ENCODE results near the gene ZNF783. TPM values are rescaled to one million over a fixed set of nuclear protein-coding genes. Genes with fewer than 3 reads are reported as not detected.
"Not testable (repeated sequence)": the region's sequence is repeated elsewhere in the genome, so short reads cannot be mapped to it uniquely, and the experiment has no call there.

Gene ZNF783
- total RNA-seq, 2 experiments from 2014 or later = 6.8 to 7.1 TPM

GRCh38 chr7:149267733-149268132, 5.7 kb downstream of the ZNF783 start:
- Mint-ChIP-seq H3K27ac (no peak overlapping the region), H3K9me3 (no peaks in the 10 kb centered on the region), H3K4me3 (no peak overlapping the region), H3K36me3 (ENCODE audit: low read depth) (peaks cover 28% of the 10 kb centered on the region), H3K27me3 (ENCODE audit: low read depth) (no peaks in the 10 kb centered on the region), H3K4me1 (ENCODE audit: low read depth) (peaks cover 26% of the 10 kb centered on the region)
- no peak for DNase-seq
- intact Hi-C loops (cut with micrococcal nuclease) = no loop called here
- CTCF ChIA-PET = no interaction called here

DNA sequence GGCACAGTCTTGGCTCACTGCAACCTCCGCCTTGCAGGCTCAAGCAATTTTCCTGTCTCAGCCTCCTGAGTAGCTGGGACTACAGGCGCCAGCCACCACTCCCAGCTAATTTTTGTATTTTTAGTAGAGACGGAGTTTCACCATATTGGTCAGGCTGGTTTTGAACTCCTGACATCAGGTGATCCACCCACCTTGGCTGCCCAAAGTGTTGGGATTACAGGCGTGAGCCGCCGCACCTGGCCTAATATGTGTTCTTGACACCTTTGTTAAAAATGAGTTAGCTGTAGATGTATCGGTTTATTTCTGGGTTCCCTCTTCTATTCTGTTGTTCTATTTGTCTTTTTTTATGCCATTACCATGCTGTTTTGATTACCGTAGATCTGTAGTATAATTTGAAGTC, 12.4 kb downstream of the ZNF783 start:
- intact Hi-C loops (cut with micrococcal nuclease); H3K9me3 Mint-ChIP-seq; H3K4me3 Mint-ChIP-seq; H3K27me3 Mint-ChIP-seq (ENCODE audit: low read depth); H3K27ac Mint-ChIP-seq; DNase-seq: not testable (repeated sequence)
- H3K4me1 Mint-ChIP-seq (ENCODE audit: low read depth) = peaks cover 12% of the 10 kb centered on the region
- CTCF ChIA-PET = interaction anchor here (0.6 kb wide), 1 partner anchor 276 kb away, joined by 3 read pairs; no protein-coding TSS in a partner anchor
- H3K36me3 Mint-ChIP-seq (ENCODE audit: low read depth) = peaks cover 37% of the 10 kb centered on the region

- CTCF ChIA-PET = interaction anchor here (0.6 to 0.7 kb wide), 2 partner anchors 30 to 353 kb away, joined by 3 to 5 read pairs; no protein-coding TSS in a partner anchor
- Mint-ChIP-seq H3K27ac (no peak overlapping the region), H3K36me3 (ENCODE audit: low read depth) (peaks cover 34% of the 10 kb centered on the region)
These were observed 15.9 kb downstream of the ZNF783 start for GRCh38 chr7:149277871-149278270.

GRCh38 chr7:149278396-149278795, 16.4 kb downstream of the ZNF783 start:
- H3K4me1 Mint-ChIP-seq (ENCODE audit: low read depth) = no peaks in the 10 kb centered on the region
- no peak overlapping the region for H3K27ac Mint-ChIP-seq
- CTCF ChIA-PET = no interaction called here
- intact Hi-C loops (cut with micrococcal nuclease) = no loop called here
- H3K4me3 Mint-ChIP-seq = no peak overlapping the region
- DNase-seq = no peak
- H3K9me3 Mint-ChIP-seq = no peaks in the 10 kb centered on the region
- no peaks in the 10 kb centered on the region for H3K27me3 Mint-ChIP-seq (ENCODE audit: low read depth)
- H3K36me3 Mint-ChIP-seq (ENCODE audit: low read depth) = peaks cover 30% of the 10 kb centered on the region

More at GRCh38 chr7:149277871-149278270, 15.9 kb downstream of the ZNF783 start:
- Mint-ChIP-seq H3K27me3 (ENCODE audit: low read depth) (no peaks in the 10 kb centered on the region), H3K4me3 (no peak overlapping the region), H3K9me3 (no peaks in the 10 kb centered on the region), H3K4me1 (ENCODE audit: low read depth) (peaks cover 5% of the 10 kb centered on the region)
- intact Hi-C loops (cut with micrococcal nuclease) = no loop called here
- DNase-seq = no peak

DNA sequence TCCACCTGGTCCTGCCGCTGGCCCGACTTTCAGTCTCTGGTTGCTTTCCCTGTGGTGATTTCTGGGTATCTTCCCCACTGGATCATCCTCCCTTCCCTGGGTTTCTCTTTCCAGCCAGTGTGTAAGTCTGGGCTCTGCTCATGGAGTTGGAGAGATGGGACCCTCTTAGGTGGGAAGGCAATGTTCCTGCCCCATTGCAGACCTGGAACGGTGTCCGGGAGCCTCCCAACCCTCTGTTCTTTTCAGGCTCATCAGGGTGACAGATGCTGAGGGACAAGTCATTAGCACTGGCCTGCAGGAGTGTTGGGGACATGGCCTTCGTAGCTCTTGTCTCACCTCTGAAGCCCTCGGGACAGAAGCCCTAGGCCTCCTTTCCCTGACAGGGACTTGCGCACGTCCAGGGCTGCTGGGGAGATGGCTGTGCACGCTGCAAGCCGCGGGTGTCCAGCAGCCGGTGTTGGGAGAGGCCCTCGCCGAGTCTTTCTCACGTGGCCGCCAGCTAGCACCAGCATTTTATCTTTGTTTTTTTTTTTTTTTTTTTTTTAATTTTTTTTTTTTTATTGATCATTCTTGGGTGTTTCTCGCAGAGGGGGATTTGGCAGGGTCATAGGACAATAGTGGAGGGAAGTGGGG, 17.2 kb downstream of the ZNF783 start:
- no peaks in the 10 kb centered on the region for H3K27me3 Mint-ChIP-seq (ENCODE audit: low read depth)
- H3K27ac Mint-ChIP-seq = no peak overlapping the region
- H3K36me3 Mint-ChIP-seq (ENCODE audit: low read depth) = peaks cover 25% of the 10 kb centered on the region
- no peaks in the 10 kb centered on the region for H3K9me3 Mint-ChIP-seq
- no peak overlapping the region for H3K4me3 Mint-ChIP-seq
- no peak for DNase-seq
- peaks cover 5% of the 10 kb centered on the region for H3K4me1 Mint-ChIP-seq (ENCODE audit: low read depth)
- intact Hi-C loops (cut with micrococcal nuclease) = no loop called here
- CTCF ChIA-PET = interaction anchor here (0.8 kb wide), 1 partner anchor 89 kb away, joined by 3 read pairs; no protein-coding TSS in a partner anchor

DNA sequence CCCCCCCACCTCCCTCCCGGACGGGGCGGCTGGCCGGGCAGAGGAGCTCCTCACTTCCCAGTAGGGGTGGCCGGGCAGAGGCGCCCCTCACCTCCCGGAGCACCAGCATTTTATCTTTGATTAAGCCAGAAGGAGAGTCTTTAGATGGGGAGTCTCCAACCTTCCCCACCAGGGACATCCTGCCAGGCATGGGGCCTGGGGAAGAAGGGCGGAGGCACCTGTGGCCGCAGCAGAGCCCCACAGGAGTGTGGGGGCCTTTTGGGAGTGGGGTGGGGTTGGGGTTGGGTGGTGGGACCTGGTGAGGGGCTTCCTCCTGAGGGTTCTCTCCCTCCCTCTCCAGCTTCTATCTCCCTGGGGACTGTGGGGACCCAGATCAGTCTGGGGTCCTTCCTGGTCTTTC, 18.2 kb downstream of the ZNF783 start:
- Mint-ChIP-seq H3K4me3 (no peak overlapping the region), H3K36me3 (ENCODE audit: low read depth) (peaks cover 22% of the 10 kb centered on the region), H3K27ac (no peak overlapping the region), H3K27me3 (ENCODE audit: low read depth) (no peaks in the 10 kb centered on the region), H3K9me3 (no peaks in the 10 kb centered on the region), H3K4me1 (ENCODE audit: low read depth) (peaks cover 15% of the 10 kb centered on the region)
- DNase-seq = no peak
- intact Hi-C loops (cut with micrococcal nuclease) = loop anchor here (10.0 kb wide), 1 partner anchor 435 kb away; a partner anchor contains a TSS
- CTCF ChIA-PET = no interaction called here

- H3K27ac Mint-ChIP-seq = no peak overlapping the region
- intact Hi-C loops (cut with micrococcal nuclease) = loop anchor here (10.0 kb wide), 1 partner anchor 434 kb away; a partner anchor contains a TSS
- CTCF ChIA-PET = no interaction called here
- H3K4me1 Mint-ChIP-seq (ENCODE audit: low read depth) = peaks cover 19% of the 10 kb centered on the region
- peaks cover 22% of the 10 kb centered on the region for H3K36me3 Mint-ChIP-seq (ENCODE audit: low read depth)
- no peak for DNase-seq
- no peaks in the 10 kb centered on the region for H3K27me3 Mint-ChIP-seq (ENCODE audit: low read depth)
- no peaks in the 10 kb centered on the region for H3K9me3 Mint-ChIP-seq
- H3K4me3 Mint-ChIP-seq = no peak overlapping the region
These were observed 18.9 kb downstream of the ZNF783 start for GRCh38 chr7:149280661-149281507.

DNA sequence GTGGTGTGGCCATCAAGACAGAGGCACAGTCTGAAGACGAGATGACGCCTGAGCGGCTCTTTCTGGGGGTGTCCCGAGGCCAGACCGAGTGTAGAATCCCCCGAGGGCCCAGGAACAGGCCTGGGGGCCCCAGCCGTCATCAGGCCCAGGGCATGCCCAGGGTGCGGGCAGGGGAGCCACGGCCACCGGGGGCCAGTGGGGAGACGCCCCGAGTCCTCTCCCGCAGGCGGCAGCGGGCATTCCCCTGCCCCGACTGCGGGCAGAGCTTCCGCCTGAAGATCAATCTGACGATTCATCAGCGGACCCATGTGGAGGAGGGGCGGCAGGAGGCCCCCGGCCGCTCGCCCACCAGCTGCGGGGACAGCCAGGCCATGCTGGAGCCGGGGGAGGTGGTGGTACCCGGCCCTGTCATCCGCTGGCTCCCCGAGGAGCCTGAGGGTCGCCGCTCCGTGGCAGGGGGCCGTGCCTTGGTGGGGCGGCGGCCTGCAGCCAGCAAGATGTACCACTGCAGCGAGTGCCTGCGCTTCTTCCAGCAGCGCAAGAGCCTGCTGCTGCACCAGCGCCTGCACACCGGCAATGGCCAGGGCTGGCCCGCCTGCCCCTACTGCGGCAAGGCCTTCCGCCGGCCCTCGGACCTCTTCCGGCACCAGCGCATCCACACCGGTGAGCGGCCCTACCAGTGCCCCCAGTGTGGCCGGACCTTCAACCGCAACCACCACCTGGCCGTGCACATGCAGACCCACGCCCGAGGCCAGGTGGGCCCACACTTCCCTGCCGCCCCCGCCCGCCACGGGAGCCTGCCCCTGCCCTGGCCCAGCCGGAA, 19.7 kb downstream of the ZNF783 start:
- H3K9me3 Mint-ChIP-seq = no peaks in the 10 kb centered on the region
- CTCF ChIA-PET = no interaction called here
- no peaks in the 10 kb centered on the region for H3K27me3 Mint-ChIP-seq (ENCODE audit: low read depth)
- no peak overlapping the region for H3K27ac Mint-ChIP-seq
- intact Hi-C loops (cut with micrococcal nuclease) = loop anchor here (10.0 kb wide), 1 partner anchor 433 kb away; a partner anchor contains a TSS
- peaks cover 27% of the 10 kb centered on the region for H3K4me1 Mint-ChIP-seq (ENCODE audit: low read depth)
- H3K36me3 Mint-ChIP-seq (ENCODE audit: low read depth) = peaks cover 17% of the 10 kb centered on the region
- no peak overlapping the region for H3K4me3 Mint-ChIP-seq
- DNase-seq = no peak

DNA sequence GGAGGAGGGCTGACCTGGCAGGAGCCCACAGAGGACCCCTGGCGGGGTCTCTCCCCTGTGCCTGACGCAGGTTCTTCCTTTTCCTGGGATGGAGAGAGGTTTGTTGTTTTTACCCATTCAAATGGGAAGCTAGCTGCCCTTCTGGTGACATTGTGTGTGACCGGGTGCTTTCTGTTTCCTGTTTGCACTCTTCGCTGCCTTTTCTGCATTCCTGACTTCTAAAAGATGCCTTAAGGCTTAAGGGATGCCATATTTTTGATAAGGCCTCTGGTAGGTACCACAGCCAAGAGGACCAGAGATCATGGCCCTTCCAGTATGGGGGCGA, 20.3 kb downstream of the ZNF783 start:
- Mint-ChIP-seq H3K36me3 (ENCODE audit: low read depth) (peaks cover 14% of the 10 kb centered on the region), H3K9me3 (no peaks in the 10 kb centered on the region), H3K27ac (no peak overlapping the region), H3K27me3 (ENCODE audit: low read depth) (no peaks in the 10 kb centered on the region), H3K4me3 (no peak overlapping the region), H3K4me1 (ENCODE audit: low read depth) (peaks cover 29% of the 10 kb centered on the region)
- DNase-seq = no peak
- CTCF ChIA-PET = no interaction called here
- intact Hi-C loops (cut with micrococcal nuclease) = loop anchor here (10.0 kb wide), 1 partner anchor 433 kb away; a partner anchor contains a TSS

- DNase-seq = no peak
- Mint-ChIP-seq H3K9me3 (no peaks in the 10 kb centered on the region), H3K27me3 (ENCODE audit: low read depth) (no peaks in the 10 kb centered on the region), H3K4me1 (ENCODE audit: low read depth) (peaks cover 36% of the 10 kb centered on the region), H3K36me3 (ENCODE audit: low read depth) (peaks cover 8% of the 10 kb centered on the region), H3K4me3 (no peak overlapping the region), H3K27ac (no peak overlapping the region)
- CTCF ChIA-PET = interaction anchor here (3.7 kb wide), 1 partner anchor 21 kb away, joined by 26 read pairs; the partner anchor contains the start of gene ZNF783
- intact Hi-C loops (cut with micrococcal nuclease) = loop anchor here (10.0 kb wide), 1 partner anchor 431 kb away; a partner anchor contains a TSS
These were observed 21.3 kb downstream of the ZNF783 start for GRCh38 chr7:149283321-149283720.

DNA sequence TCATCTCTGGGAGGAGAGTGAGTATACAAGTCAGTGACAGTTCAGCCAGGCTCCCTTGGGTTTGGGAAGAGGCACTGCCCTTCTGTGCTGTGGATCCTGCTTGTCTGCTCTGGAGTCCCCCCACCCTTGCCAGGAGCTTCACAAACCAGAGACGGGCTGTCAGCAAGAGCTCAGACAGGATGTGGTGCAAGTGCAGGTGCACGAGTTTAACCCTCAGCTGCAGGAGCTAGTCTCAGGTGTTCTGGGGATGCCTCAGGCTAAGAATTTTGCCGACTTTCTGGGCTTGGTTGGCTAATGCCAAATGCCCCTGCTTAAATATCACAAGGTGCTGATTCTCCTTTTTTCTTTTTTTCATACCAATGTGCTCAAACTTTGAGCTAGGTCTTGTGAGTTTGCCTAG, 22.3 kb downstream of the ZNF783 start:
- H3K36me3 Mint-ChIP-seq (ENCODE audit: low read depth) = peaks cover 6% of the 10 kb centered on the region
- peak overlapping the region; percentile 13 for H3K27ac Mint-ChIP-seq
- DNase-seq = peak; percentile 62
- peak overlapping the region; percentile 79 for H3K4me3 Mint-ChIP-seq
- no peaks in the 10 kb centered on the region for H3K9me3 Mint-ChIP-seq
- H3K27me3 Mint-ChIP-seq (ENCODE audit: low read depth) = no peaks in the 10 kb centered on the region
- intact Hi-C loops (cut with micrococcal nuclease) = loop anchor here (2.0 to 10.0 kb wide), 2 partner anchors 256 to 430 kb away; partner anchors contain the start of gene PDIA4
- H3K4me1 Mint-ChIP-seq (ENCODE audit: low read depth) = peaks cover 36% of the 10 kb centered on the region
- CTCF ChIA-PET = interaction anchor here (0.7 to 3.7 kb wide), 8 partner anchors 22 to 157 kb away, joined by 3 to 26 read pairs (median 6); partner anchors contain the start of genes ZNF282, ZNF398 and ZNF783
